ENCODE data around the gene RARA.

Gene RARA

DNA sequence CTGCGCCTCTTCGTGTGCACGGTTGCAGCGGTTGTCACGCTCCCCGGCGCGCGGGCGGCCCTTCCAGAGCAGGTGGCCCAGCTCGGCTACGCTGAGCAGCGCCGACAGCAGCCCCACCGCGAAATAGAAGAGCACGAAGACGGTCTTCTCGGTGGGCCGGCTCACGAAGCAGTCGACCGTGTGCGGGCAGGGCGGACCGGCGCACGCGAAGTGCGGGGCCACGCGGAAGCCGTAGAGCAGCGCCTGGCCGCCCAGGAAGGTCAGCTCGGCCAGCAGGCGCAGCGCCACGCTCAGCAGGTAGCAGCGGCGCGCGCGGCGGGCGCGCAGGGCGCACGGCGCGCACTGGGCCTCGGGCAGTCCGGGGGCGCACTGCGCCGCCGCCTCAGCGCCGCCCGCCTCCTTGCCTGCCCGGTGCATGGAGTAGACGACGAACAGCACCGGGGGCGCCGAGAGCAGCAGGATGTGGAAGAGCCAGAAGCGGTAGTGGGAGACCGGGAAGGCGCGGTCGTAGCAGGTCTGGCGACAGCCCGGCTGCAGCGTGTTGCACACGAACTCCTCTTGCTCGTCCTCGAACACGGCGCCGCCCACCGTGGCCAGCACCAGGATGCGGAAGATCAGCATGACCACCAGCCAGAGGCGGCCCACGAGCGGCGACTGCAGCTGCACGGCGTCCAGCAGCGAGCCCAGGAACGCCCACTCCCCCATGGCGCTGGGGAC, 54.3 kb downstream of the RARA start (continued):
- TF ChIP-seq, protein P1, sequence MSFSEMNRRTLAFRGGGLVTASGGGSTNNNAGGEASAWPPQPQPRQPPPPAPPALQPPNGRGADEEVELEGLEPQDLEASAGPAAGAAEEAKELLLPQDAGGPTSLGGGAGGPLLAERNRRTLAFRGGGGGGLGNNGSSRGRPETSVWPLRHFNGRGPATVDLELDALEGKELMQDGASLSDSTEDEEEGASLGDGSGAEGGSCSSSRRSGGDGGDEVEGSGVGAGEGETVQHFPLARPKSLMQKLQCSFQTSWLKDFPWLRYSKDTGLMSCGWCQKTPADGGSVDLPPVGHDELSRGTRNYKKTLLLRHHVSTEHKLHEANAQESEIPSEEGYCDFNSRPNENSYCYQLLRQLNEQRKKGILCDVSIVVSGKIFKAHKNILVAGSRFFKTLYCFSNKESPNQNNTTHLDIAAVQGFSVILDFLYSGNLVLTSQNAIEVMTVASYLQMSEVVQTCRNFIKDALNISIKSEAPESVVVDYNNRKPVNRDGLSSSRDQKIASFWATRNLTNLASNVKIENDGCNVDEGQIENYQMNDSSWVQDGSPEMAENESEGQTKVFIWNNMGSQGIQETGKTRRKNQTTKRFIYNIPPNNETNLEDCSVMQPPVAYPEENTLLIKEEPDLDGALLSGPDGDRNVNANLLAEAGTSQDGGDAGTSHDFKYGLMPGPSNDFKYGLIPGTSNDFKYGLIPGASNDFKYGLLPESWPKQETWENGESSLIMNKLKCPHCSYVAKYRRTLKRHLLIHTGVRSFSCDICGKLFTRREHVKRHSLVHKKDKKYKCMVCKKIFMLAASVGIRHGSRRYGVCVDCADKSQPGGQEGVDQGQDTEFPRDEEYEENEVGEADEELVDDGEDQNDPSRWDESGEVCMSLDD (tag by site-specific recombination; IDR thresholded peaks at IDR 0.05): no peak
- TF ChIP-seq ZXDB (tag by site-specific recombination; IDR thresholded peaks at IDR 0.05): no peak
- TF ChIP-seq SP2 (tag by site-specific recombination; IDR thresholded peaks at IDR 0.05): no peak
- TF ChIP-seq ZBTB1 (tag by site-specific recombination; IDR thresholded peaks at IDR 0.05): no peak
- TF ChIP-seq ZNF19 (tag by site-specific recombination; IDR thresholded peaks at IDR 0.05; ENCODE audit: low read depth): no peak
- no peak for TF ChIP-seq ZSCAN23 (tag by site-specific recombination; IDR thresholded peaks at IDR 0.05)
- TF ChIP-seq ZNF23 (tag by site-specific recombination; IDR thresholded peaks at IDR 0.05; ENCODE audit: borderline replicate concordance): no peak
- TF ChIP-seq WT1 (tag by site-specific recombination; IDR thresholded peaks at IDR 0.05): no peak
- TF ChIP-seq ZNF548 (tag by site-specific recombination; IDR thresholded peaks at IDR 0.05): no peak
- no peak for TF ChIP-seq HOXC10 (CRISPR knock-in tag; IDR thresholded peaks at IDR 0.05)

DNA sequence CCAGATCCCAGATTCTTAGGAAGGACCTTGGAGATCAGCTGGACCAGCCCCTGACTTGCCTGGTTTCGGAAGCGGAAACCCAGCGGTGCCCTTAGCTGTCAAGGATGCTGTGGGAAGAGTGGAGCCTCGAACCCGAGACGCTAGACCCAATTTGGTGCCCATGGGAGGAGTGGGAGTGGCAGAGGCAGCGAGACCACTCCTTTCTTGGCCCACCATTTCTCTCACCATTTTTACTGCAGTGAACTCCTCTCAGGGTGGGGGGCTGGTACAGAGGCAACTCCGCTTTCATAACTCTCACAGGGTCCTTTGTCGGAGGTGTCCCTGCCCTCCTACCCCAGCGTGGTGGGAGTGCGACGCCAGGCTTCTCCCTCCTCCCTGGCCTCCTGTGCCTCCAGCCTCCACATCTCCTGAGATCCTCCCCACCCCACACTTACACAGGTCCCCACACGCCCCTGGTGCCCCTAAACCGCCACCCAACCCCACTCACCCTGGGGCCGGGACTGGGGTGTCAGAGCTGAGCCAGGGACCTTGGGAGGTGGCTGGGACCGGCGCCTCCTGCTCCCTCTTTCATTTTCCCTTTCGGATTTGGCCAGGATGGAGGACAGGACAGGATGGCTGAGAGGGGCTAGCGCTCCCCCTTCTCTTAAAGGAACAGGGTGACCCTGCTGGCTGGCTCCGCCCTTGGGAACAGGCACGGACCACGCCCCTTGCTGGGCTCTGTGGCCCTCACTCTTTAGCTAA, 55.3 kb downstream of the RARA start, which contains the start of gene GJD3:
Gene GJD3 (minus strand): TSS at position 617 of the 741 bp plus-strand sequence. CDS start 922 bp downstream, outside the sequence.
- Histone ChIP-seq H3K4me1 (ENCODE audit: control insufficient read depth, insufficient read depth, low read length) (no peaks in the 10 kb centered on the region), H3K27ac (ENCODE audit: extremely low read depth, low read depth, low read length) (no peak within 1 kb of the TSS), H3K9me3 (ENCODE audit: control insufficient read depth, insufficient read depth, low read depth, low read length) (no peaks in the 10 kb centered on the region), H3K36me3 (ENCODE audit: control insufficient read depth in 2 of 2, insufficient read depth in 1 of 2, low read length in 2 of 2) (no peaks in the 10 kb centered on the region; a peak in 1 of 3 replicates), H3K4me3 (ENCODE audit: low read depth, low read length) (peak within 1 kb of the TSS; percentile 17)
- ChIA-PET CTCF (interaction anchor here (0.5 to 16.1 kb wide), 10 partner anchors 19 to 1298 kb away, joined by 3 to 453 read pairs (median 4); partner anchors contain the start of gene RARA), POLR2A (interaction anchor here (0.5 to 1.6 kb wide), 6 partner anchors 19 to 346 kb away, joined by 3 to 10 read pairs (median 3); no protein-coding TSS in a partner anchor)
- TF ChIP-seq ZNF404 (tag by site-specific recombination; IDR thresholded peaks at IDR 0.05) (no peak), ZNF302 (tag by site-specific recombination; IDR thresholded peaks at IDR 0.05; ENCODE audit: low read depth) (no peak), ZNF707 (tag by site-specific recombination; IDR thresholded peaks at IDR 0.05) (no peak), TCF7L2 (IDR thresholded peaks at IDR 0.05; ENCODE audit: borderline replicate concordance, low read depth, low read length) (no peak), ZNF660 (tag by site-specific recombination; IDR thresholded peaks at IDR 0.05) (no peak)
- TF ChIP-seq, protein P2, sequence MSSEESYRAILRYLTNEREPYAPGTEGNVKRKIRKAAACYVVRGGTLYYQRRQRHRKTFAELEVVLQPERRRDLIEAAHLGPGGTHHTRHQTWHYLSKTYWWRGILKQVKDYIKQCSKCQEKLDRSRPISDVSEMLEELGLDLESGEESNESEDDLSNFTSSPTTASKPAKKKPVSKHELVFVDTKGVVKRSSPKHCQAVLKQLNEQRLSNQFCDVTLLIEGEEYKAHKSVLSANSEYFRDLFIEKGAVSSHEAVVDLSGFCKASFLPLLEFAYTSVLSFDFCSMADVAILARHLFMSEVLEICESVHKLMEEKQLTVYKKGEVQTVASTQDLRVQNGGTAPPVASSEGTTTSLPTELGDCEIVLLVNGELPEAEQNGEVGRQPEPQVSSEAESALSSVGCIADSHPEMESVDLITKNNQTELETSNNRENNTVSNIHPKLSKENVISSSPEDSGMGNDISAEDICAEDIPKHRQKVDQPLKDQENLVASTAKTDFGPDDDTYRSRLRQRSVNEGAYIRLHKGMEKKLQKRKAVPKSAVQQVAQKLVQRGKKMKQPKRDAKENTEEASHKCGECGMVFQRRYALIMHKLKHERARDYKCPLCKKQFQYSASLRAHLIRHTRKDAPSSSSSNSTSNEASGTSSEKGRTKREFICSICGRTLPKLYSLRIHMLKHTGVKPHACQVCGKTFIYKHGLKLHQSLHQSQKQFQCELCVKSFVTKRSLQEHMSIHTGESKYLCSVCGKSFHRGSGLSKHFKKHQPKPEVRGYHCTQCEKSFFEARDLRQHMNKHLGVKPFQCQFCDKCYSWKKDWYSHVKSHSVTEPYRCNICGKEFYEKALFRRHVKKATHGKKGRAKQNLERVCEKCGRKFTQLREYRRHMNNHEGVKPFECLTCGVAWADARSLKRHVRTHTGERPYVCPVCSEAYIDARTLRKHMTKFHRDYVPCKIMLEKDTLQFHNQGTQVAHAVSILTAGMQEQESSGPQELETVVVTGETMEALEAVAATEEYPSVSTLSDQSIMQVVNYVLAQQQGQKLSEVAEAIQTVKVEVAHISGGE (tag by site-specific recombination; conservative IDR thresholded peaks at IDR 0.05; ENCODE audit: low read depth): no peak
- TF ChIP-seq, protein P3, sequence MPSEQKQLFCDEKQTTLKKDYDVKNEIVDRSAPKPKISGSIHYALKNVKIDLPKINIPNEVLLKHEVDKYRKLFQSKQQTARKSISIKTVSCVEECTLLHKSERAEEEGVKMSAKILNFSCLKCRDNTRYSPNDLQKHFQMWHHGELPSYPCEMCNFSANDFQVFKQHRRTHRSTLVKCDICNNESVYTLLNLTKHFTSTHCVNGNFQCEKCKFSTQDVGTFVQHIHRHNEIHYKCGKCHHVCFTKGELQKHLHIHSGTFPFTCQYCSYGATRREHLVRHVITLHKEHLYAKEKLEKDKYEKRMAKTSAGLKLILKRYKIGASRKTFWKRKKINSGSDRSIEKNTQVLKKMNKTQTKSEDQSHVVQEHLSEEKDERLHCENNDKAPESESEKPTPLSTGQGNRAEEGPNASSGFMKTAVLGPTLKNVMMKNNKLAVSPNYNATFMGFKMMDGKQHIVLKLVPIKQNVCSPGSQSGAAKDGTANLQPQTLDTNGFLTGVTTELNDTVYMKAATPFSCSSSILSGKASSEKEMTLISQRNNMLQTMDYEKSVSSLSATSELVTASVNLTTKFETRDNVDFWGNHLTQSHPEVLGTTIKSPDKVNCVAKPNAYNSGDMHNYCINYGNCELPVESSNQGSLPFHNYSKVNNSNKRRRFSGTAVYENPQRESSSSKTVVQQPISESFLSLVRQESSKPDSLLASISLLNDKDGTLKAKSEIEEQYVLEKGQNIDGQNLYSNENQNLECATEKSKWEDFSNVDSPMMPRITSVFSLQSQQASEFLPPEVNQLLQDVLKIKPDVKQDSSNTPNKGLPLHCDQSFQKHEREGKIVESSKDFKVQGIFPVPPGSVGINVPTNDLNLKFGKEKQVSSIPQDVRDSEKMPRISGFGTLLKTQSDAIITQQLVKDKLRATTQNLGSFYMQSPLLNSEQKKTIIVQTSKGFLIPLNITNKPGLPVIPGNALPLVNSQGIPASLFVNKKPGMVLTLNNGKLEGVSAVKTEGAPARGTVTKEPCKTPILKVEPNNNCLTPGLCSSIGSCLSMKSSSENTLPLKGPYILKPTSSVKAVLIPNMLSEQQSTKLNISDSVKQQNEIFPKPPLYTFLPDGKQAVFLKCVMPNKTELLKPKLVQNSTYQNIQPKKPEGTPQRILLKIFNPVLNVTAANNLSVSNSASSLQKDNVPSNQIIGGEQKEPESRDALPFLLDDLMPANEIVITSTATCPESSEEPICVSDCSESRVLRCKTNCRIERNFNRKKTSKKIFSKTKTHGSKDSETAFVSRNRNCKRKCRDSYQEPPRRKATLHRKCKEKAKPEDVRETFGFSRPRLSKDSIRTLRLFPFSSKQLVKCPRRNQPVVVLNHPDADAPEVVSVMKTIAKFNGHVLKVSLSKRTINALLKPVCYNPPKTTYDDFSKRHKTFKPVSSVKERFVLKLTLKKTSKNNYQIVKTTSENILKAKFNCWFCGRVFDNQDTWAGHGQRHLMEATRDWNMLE (tag by site-specific recombination; conservative IDR thresholded peaks at IDR 0.05; ENCODE audit: low read depth): no peak
